HUES6 (cell line): ENCODE data around the gene NDRG3.
A peak's percentile ranks its signal among the peaks of the same experiment; 100 is the strongest.

ENCODE experiments used
- H3K27ac ChIP-seq: 2 replicates; pipeline ENCODE4 v1.7.0; 2013; ENCODE audit warnings: low read depth, mild to moderate bottlenecking, low read length, inconsistent platforms
- H3K27me3 ChIP-seq: 2 replicates; pipeline ENCODE4 v1.6.1; 2013; ENCODE audit warnings: low read length; ENCODE audit not compliant: control insufficient read depth, insufficient read depth
- H3K36me3 ChIP-seq: 2 replicates; pipeline ENCODE4 v1.6.1; 2013; ENCODE audit warnings: low read length; ENCODE audit not compliant: control insufficient read depth, insufficient read depth
- H3K4me1 ChIP-seq: 2 replicates; pipeline ENCODE4 v1.6.1; 2013; ENCODE audit warnings: low read length; ENCODE audit not compliant: control insufficient read depth, insufficient read depth
- H3K4me3 ChIP-seq: 2 replicates; pipeline ENCODE4 v1.5.1; 2013; ENCODE audit warnings: low read depth, low read length
- H3K9ac ChIP-seq: one replicate; pipeline ENCODE4 v1.6.1; 2013; ENCODE audit warnings: mild to moderate bottlenecking, low read length
- H3K9me3 ChIP-seq: 2 replicates; pipeline ENCODE4 v1.6.1; 2013; ENCODE audit warnings: low read depth, low read length; ENCODE audit not compliant: control insufficient read depth, insufficient read depth

The NDRG3 gene

DNA sequence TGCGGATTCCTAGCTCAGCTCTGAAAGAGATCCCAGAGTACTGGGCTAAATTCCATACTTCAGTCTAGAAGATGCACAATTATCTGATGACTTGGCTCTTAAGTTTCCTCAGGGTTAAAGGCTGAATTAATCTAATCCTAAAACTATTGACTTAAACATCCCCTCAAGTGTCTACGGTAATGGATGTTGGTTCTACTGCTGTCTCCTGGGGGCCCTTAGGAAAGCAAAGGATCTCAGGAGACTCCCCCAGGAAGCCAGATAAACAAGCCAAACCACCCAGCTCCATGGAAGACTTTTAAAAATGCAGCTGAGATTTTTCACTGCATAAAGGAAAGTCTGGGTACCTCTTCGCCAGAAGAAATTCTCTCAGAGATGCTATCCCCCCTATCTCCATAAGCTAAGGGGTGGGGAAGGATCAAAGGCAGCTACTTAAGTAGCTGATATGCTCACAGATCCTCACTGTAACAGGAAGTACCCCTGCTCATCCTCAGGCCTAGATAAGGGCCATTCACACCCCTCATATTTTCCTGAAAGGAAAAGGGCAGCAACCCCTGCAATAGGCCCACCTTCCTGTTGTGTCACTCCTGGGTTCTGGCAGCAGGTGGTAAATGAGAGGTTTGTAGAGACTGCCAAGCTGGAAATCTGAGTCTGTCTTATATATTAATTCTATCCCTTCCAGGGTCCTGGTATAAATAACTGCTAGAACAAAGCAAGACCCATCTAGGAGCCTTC is 9.3 kb downstream of the NDRG3 start:
- peaks cover 20% of the 10 kb centered on the region; the same call in 1 of the 2 replicates for H3K4me1 ChIP-seq
- no peaks in the 10 kb centered on the region for H3K27me3 ChIP-seq
- no peak overlapping the region for H3K9ac ChIP-seq
- no peaks in the 10 kb centered on the region for H3K36me3 ChIP-seq
- H3K9me3 ChIP-seq: no peaks in the 10 kb centered on the region
- peak overlapping the region; percentile 3; the same call in 1 of the 2 replicates for H3K27ac ChIP-seq
- no peak overlapping the region for H3K4me3 ChIP-seq

DNA sequence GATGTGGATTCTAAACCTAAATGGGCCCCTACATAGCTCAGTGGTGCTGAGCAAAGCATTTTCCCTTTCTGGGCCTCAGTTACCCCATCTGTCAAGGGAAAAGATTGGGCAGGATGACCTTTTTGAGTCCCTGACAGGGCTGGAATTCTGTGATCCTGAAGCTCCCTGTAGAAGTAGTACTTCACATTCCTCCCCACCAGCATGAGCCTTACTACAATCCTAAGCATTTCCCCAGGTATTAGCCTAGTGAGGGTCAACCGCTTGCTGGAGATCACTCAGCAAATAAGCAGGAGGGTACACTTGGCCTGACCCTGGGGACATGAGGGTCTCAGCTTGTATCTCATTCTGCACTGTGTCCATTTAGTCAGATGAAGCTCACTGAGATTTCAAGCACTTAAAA is 13.4 kb downstream of the NDRG3 start:
- no peaks in the 10 kb centered on the region for H3K36me3 ChIP-seq
- H3K4me1 ChIP-seq: peaks cover 24% of the 10 kb centered on the region; the same call in 1 of the 2 replicates
- no peaks in the 10 kb centered on the region for H3K27me3 ChIP-seq
- no peak overlapping the region for H3K4me3 ChIP-seq
- no peaks in the 10 kb centered on the region for H3K9me3 ChIP-seq
- H3K27ac ChIP-seq: no peak overlapping the region
- H3K9ac ChIP-seq: no peak overlapping the region

DNA sequence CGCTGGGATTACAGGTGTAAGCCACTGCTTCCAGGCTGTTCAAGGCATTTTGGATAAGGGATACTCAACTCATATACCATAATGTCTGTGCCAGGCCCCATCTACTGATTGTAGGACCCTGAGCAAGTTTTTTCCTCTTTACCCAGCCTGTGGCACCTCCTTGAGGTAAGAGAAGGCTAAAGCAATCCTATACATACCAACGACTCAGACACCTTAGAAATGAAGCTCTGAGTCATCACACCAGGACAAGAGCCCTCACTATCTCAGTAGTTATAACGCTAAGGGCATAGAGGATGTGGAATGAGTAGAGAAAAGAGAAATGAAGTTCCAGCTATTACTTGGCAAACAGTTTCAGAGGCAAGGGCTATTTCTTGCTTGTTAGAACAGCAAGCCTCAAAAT is 16.9 kb downstream of the NDRG3 start:
- no peaks in the 10 kb centered on the region for H3K27me3 ChIP-seq
- no peaks in the 10 kb centered on the region for H3K9me3 ChIP-seq
- no peaks in the 10 kb centered on the region for H3K36me3 ChIP-seq
- H3K4me1 ChIP-seq: peaks cover 10% of the 10 kb centered on the region; the same call in 1 of the 2 replicates
- H3K4me3 ChIP-seq: no peak overlapping the region
- no peak overlapping the region for H3K27ac ChIP-seq
- H3K9ac ChIP-seq: no peak overlapping the region

DNA sequence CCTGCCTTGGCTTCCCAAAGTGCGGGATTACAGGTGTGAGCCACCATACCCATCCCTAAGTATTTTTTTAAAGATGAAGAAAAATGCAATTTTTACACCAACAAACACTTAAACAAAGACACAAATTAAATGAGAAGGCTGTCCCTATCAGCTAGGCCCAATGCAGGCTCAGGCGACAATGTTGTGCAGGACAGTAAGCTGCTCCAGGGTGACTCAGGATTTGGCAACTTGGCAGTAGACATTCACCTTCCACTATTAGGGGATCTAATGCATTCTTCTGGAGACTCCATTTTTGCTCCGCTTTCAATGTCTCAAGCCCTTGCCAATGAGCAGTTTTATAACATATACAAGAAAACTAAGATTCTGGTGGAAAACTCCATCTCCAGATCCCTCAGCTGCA is 19.7 kb downstream of the NDRG3 start:
- no peaks in the 10 kb centered on the region for H3K9me3 ChIP-seq
- H3K9ac ChIP-seq: no peak overlapping the region
- no peaks in the 10 kb centered on the region for H3K27me3 ChIP-seq
- no peak overlapping the region for H3K4me3 ChIP-seq
- no peak overlapping the region for H3K27ac ChIP-seq
- peaks cover 5% of the 10 kb centered on the region; the same call in 1 of the 2 replicates for H3K4me1 ChIP-seq
- no peaks in the 10 kb centered on the region for H3K36me3 ChIP-seq

DNA sequence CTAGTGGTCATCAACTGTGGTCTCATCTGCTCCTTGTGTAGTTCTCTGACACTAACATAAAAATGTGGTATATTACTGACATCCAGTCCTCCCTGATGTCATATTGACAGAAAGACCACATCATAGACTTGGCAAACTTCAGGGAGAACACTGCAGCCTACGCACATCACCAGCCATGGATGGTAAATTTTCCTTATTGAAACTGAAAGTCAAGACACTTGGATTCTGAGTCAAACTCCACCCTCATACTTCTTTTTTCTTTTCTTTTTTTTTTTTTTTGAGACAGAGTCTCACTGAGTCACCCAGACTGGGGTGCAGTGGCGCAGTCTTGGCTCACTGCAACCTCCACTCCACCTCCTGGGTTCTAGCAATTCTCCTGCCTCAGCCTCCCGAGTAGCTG is 25.4 kb downstream of the NDRG3 start:
- H3K36me3 ChIP-seq: no peaks in the 10 kb centered on the region; the same call in 1 of the 2 replicates
- H3K27ac ChIP-seq: no peak overlapping the region
- H3K4me1 ChIP-seq: no peaks in the 10 kb centered on the region
- no peak overlapping the region for H3K4me3 ChIP-seq
- H3K9me3 ChIP-seq: no peaks in the 10 kb centered on the region
- no peak overlapping the region for H3K9ac ChIP-seq
- no peaks in the 10 kb centered on the region for H3K27me3 ChIP-seq

DNA sequence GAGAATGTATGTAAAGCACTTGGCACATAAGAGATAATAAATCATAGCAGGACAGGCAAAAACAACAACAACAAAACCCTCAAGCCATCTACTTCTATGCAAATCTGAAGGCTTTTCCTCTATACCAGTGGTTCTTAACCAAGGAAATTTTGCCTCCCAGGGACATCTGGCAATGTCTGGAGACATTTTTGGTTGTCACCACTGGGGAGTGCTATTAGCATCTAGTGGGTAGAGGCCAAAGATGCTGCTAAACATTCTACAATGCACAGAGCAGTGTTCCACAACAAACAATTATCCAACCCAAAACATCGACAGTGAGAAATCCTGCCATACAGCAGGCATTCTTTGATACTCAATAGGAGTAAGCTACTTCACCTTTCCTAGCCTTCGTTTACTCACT is 28.2 kb downstream of the NDRG3 start:
- no peaks in the 10 kb centered on the region; the same call in 1 of the 2 replicates for H3K36me3 ChIP-seq
- no peak overlapping the region for H3K4me3 ChIP-seq
- H3K9me3 ChIP-seq: no peaks in the 10 kb centered on the region
- no peak overlapping the region for H3K27ac ChIP-seq
- H3K4me1 ChIP-seq: no peaks in the 10 kb centered on the region
- H3K27me3 ChIP-seq: no peaks in the 10 kb centered on the region
- no peak overlapping the region for H3K9ac ChIP-seq

DNA sequence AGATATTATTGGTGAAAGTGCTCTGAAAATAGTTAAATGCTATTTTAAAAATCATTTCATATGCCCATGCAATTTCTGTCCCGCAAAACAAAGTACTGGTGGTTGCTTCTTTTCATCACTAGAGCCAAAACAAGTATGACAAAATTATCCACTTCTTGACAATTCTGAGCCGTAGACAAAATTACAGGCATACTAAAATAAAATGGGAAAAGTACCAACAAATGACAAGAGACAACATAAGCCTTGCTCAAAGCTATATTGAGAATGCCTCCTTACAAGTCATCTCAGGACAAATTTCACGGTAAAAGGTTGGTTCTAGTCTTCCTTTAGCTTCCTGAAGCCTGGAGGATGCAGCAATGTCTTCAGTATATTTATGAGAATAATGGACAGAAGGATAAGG is 28.9 kb downstream of the NDRG3 start:
- Histone ChIP-seq H3K36me3 (no peaks in the 10 kb centered on the region; the same call in 1 of the 2 replicates), H3K9ac (no peak overlapping the region), H3K4me3 (no peak overlapping the region), H3K27me3 (no peaks in the 10 kb centered on the region), H3K9me3 (no peaks in the 10 kb centered on the region), H3K4me1 (no peaks in the 10 kb centered on the region), H3K27ac (no peak overlapping the region)

DNA sequence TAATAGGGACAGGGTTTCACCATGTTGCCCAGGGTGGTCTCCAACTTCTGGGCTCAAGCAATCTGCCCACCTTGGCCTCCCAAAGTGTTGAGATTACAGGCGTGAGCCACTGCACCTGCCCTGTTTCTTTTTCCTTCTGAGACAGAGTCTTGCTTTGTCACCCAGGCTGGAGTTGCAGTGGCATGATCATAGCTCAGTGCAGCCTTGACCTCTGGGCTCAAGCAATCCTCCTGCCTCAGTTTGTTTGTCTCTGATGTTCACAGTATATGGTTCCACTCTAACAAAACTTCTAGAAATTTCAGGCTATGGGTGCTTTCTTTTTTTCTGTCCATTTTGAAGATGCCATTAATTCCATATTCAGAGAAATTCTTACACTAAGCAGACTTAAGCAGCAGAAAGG is 33.1 kb downstream of the NDRG3 start:
- Histone ChIP-seq H3K36me3 (no peaks in the 10 kb centered on the region), H3K27ac (no peak overlapping the region), H3K4me3 (no peak overlapping the region), H3K27me3 (no peaks in the 10 kb centered on the region), H3K4me1 (no peaks in the 10 kb centered on the region), H3K9ac (no peak overlapping the region), H3K9me3 (no peaks in the 10 kb centered on the region)

DNA sequence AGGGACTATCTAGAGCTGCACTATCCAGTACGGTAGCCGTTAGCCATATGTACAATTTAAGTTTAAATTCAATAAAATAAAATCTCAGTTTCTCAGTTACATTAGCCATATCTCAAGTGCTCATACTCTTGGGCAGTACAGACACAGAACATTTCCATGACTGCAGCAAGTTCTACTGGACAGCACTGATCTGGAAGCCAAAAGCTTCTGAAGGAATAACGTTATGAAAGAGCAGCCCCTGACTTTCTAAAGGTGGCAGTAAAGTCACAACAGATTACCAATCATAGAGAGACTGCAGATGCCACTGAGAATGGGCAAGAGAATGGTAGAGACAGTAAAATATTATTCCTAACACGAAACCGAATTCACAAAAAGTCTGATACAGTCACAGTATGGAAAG is 36.8 kb downstream of the NDRG3 start:
- Histone ChIP-seq H3K9me3 (no peaks in the 10 kb centered on the region), H3K27me3 (no peaks in the 10 kb centered on the region), H3K27ac (no peak overlapping the region), H3K4me3 (no peak overlapping the region), H3K4me1 (no peaks in the 10 kb centered on the region), H3K36me3 (no peaks in the 10 kb centered on the region), H3K9ac (no peak overlapping the region)

DNA sequence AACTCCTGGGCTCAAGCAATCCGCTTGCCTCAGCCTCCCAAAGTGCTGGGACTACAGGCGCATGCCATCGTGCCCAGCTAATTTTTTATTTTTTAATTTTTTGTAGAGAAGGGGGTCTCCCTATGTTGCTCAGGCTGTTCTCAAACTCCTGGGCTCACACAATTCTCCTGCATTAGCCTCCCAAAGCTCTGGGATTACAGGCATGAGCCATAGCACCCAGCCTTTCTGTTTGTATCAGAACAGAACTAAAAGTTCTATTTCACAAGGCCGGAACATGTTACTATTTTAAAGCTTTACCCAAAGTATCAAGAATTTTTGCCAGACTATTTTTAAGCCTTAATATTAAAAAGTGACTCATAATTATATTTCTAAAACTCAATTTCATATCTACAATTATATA is 42.4 kb downstream of the NDRG3 start:
- Histone ChIP-seq H3K9me3 (no peaks in the 10 kb centered on the region), H3K4me3 (no peak overlapping the region), H3K27ac (no peak overlapping the region), H3K27me3 (no peaks in the 10 kb centered on the region), H3K4me1 (peaks cover 9% of the 10 kb centered on the region), H3K9ac (no peak overlapping the region), H3K36me3 (no peaks in the 10 kb centered on the region)

DNA sequence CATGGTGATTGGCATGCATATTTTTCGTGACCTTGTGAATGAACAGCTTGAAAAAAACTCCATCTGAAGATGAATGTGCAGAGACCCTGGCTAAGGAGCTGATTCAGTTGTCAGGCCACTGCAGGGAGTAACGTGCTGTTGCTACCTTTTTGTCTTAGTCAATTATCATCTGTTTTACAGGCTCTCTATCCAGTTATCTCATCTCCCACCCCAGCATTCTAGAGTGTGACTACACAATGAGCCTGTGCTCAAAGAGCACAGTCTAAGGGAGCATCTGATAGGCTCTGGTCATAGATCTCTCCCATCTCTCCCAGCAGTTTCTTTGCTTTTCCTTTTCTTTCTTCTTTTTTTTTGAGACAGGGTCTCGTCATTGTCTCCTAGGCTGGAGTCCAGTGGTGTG is 45.5 kb downstream of the NDRG3 start:
- H3K9ac ChIP-seq: no peak overlapping the region
- 0 out of 2 replicates have a peak overlapping the region, but pooled peaks have one; percentile 17 for H3K27ac ChIP-seq

More for the DNA sequence above, 45.5 kb downstream of the NDRG3 start:
- Histone ChIP-seq H3K4me1 (peaks cover 9% of the 10 kb centered on the region), H3K9me3 (peaks cover 3% of the 10 kb centered on the region; the same call in 1 of the 2 replicates), H3K27me3 (no peaks in the 10 kb centered on the region), H3K4me3 (no peak overlapping the region), H3K36me3 (no peaks in the 10 kb centered on the region)
